ENCODE results near the gene ANKS6. TPM values are rescaled to one million over a fixed set of nuclear protein-coding genes. Genes with fewer than 3 reads are reported as not detected.

Gene ANKS6
- total RNA-seq, 4 donors from 2014 or later: 11.0 to 21.7 (median 15.3) TPM

DNA sequence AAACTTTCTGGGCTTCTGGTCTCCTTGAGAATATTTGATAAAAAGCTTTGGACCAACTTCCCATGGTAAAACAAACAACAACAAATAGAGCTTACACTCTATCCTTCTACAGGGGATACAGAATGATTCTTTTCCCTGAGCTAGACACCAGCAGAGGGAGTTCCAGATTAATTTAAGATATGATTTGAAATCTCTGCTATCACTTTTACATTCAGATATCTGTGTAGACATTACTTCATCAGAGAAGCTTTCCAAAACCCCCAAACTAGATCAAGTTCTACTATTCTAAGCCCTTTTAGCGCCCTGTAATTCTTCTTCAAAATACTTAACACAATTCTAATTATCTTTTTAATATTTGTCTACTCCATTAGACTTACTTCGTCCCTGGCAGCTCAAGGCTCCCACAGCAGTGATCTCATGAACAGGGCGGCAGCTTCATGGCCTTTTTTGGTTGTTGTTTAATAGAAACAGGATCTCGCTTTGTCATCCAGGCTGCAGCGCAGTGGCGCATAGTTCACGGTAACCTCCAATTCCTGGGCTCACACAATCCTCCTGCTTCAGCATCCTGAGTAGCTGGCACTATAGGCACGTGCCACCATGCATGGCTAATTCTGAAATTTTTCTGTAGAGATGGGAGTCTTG lies 10.2 kb upstream of the ANKS6 start:
- Histone ChIP-seq H3K9me3 (no peaks in the 10 kb centered on the region), H3K27ac (peak overlapping the region; percentile 63 to 83 (median 77)), H3K4me1 (peaks cover 21 to 96% (median 51%) of the 10 kb centered on the region in 3 donors), H3K4me3 (peak overlapping the region in 1 of 4 donors; percentile 2), H3K36me3 (no peaks in the 10 kb centered on the region), H3K27me3 (no peaks in the 10 kb centered on the region)
- DNase-seq: no peak
- intact Hi-C loops (cut with DNase I): no loop called here
- 56 to 64% methylated on average over 8 of the region's 8 CpGs for WGBS, 2 donors
- TF ChIP-seq POLR2A (IDR thresholded peaks at IDR 0.05): no peak
- TF ChIP-seq, protein P1, sequence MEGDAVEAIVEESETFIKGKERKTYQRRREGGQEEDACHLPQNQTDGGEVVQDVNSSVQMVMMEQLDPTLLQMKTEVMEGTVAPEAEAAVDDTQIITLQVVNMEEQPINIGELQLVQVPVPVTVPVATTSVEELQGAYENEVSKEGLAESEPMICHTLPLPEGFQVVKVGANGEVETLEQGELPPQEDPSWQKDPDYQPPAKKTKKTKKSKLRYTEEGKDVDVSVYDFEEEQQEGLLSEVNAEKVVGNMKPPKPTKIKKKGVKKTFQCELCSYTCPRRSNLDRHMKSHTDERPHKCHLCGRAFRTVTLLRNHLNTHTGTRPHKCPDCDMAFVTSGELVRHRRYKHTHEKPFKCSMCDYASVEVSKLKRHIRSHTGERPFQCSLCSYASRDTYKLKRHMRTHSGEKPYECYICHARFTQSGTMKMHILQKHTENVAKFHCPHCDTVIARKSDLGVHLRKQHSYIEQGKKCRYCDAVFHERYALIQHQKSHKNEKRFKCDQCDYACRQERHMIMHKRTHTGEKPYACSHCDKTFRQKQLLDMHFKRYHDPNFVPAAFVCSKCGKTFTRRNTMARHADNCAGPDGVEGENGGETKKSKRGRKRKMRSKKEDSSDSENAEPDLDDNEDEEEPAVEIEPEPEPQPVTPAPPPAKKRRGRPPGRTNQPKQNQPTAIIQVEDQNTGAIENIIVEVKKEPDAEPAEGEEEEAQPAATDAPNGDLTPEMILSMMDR (IDR thresholded peaks at IDR 0.05): peak in 3 of 6 experiments; percentile 28 to 49 (median 29)

DNA sequence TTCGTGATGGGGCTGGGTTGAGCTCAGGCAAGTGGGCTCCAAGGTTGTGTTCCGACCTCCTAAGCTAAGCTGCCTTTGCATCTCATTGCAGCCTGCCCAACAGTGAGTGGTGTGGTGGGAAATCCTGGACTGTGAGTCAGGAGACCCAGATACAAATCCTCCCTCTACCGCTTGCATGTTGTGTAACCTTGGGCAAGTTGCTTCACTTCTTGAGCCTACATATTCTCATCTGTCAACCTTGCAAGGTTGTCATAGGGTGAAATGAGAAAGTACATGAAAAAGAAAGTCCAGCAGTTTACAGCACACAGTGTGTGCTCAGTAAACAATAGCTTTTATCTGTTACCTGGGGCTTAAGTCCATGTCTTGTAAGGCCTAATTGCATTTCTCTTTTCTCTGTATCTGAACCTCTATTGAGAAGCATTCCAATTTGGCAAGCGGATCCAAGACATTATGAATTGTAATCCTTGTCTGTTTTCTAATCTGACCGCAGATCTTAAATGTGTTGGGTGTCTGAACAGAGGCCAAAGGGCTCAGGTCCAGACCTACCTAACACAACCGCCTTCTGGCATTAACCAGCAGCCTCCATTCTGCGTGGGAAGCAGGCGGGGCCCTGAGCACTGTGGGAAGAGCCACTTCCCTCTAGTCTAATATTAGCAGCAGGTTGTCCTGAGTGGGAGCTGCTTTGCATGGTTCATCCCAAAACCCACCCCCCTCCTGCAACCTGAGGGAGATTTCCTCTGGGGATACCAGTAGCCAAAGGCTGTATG lies 9.3 kb upstream of the ANKS6 start:
- no peaks in the 10 kb centered on the region for H3K9me3 ChIP-seq
- DNase-seq: no peak
- intact Hi-C loops (cut with DNase I): no loop called here
- peak overlapping the region; percentile 34 to 83 (median 68) for H3K27ac ChIP-seq
- 39 to 46% methylated on average over 4 to 6 of the region's 8 CpGs for WGBS, 2 donors
- no peaks in the 10 kb centered on the region for H3K36me3 ChIP-seq
- H3K27me3 ChIP-seq: no peaks in the 10 kb centered on the region
- H3K4me1 ChIP-seq: peaks cover 21 to 95% (median 48%) of the 10 kb centered on the region in 3 donors
- H3K4me3 ChIP-seq: no peak overlapping the region
- TF ChIP-seq, protein P1 (IDR thresholded peaks at IDR 0.05): no peak
- TF ChIP-seq POLR2A (IDR thresholded peaks at IDR 0.05): no peak

DNA sequence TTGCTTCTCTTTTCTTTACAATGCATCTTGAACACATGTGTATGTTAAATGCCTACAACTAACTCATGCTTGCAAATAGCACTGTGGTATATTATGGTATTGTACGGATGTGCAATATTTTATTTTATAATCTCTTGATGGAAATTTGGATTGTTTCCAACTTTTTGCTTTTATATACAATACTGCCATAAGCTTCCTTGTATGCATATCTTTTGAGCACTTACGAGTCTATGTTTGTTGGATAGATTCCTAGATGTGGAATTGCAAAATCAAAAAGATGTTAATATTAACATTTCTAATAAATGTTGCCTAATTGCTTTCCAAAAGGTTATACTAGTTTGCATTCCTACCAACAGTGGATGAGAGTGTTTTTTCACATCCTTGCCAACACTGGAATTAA lies 7.7 kb upstream of the ANKS6 start:
- Histone ChIP-seq H3K36me3 (no peaks in the 10 kb centered on the region), H3K27ac (no peak overlapping the region), H3K4me3 (no peak overlapping the region), H3K27me3 (no peaks in the 10 kb centered on the region), H3K4me1 (peaks cover 18 to 91% (median 37%) of the 10 kb centered on the region in 3 donors), H3K9me3 (no peaks in the 10 kb centered on the region)
- TF ChIP-seq, protein P1 (IDR thresholded peaks at IDR 0.05): peak in 1 of 6 experiments; percentile 15
- no peak for TF ChIP-seq POLR2A (IDR thresholded peaks at IDR 0.05)
- WGBS, 2 donors: 8 to 10% methylated on average over 2 of the region's 2 CpGs
- DNase-seq: no peak
- intact Hi-C loops (cut with DNase I): no loop called here

DNA sequence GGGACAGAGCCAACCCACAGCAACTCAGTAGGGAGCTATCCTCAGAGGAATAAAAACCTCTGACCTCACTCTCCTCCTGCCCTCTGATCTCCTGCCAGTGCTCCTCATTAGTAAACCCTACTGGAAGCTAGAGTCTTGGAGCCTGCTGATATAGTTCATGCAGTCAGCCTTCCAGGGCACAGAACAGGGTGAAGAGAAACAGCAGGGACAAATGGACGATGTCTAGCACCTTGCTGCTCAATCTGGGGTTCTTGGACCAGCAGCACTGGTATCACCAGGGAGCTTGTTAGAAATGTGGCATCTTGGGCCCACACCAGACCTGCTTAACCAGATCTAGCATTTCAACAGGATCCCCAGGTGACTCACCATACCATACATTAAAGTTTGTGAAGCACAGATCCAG lies 5.6 kb upstream of the ANKS6 start:
- no peaks in the 10 kb centered on the region for H3K27me3 ChIP-seq
- peak overlapping the region in 2 of 4 donors; percentile 12 to 56 for H3K27ac ChIP-seq
- peaks cover 12 to 75% (median 26%) of the 10 kb centered on the region in 3 donors for H3K4me1 ChIP-seq
- no peak for DNase-seq
- H3K4me3 ChIP-seq: no peak overlapping the region
- H3K9me3 ChIP-seq: no peaks in the 10 kb centered on the region
- H3K36me3 ChIP-seq: no peaks in the 10 kb centered on the region
- 40 to 77% methylated on average over 1 of the region's 1 CpG for WGBS, 2 donors
- TF ChIP-seq, protein P1 (IDR thresholded peaks at IDR 0.05): no peak
- no peak for TF ChIP-seq POLR2A (IDR thresholded peaks at IDR 0.05)
- intact Hi-C loops (cut with DNase I): no loop called here

DNA sequence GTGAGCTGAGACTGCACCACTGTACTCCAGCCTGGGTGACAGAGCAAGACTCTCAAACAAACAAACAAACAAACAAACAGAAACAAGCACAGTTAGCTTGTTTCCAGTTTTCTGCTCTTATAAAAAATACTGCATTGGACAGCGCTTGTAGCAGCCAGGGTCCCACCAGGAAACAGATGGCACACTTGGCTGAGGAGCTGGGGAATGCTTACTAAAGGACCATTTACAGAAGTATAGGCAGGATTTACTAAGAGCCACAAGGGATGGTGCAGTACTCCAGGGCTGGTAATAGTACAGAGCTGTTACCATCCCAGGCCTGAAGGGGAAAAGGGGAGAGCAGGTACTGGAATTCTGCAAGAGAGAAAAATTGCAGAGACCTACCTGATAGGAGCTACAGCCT lies 5.2 kb upstream of the ANKS6 start:
- intact Hi-C loops (cut with DNase I): no loop called here
- Histone ChIP-seq H3K4me1 (peaks cover 11 to 75% (median 26%) of the 10 kb centered on the region in 3 donors), H3K27me3 (no peaks in the 10 kb centered on the region), H3K4me3 (no peak overlapping the region), H3K9me3 (no peaks in the 10 kb centered on the region), H3K36me3 (no peaks in the 10 kb centered on the region), H3K27ac (peak overlapping the region in 2 of 4 donors; percentile 12 to 56)
- no peak for DNase-seq
- TF ChIP-seq POLR2A (IDR thresholded peaks at IDR 0.05): no peak
- TF ChIP-seq, protein P1 (IDR thresholded peaks at IDR 0.05): no peak
- WGBS, 2 donors: 86 to 91% methylated on average over 1 of the region's 1 CpG

Measured in esophagus squamous epithelium (tissue), 5 donors.